CD4-positive, alpha-beta T cell (primary cell): ENCODE data around the gene NET1. TPM values are rescaled to one million over a fixed set of nuclear protein-coding genes. Genes with fewer than 3 reads are reported as not detected.

Experiments
- ATAC-seq: fragments of 200-7000 bp; cut with Tn5 transposase; one replicate; pipeline ENCODE4 v1.10.0; 2022; ENCODE audit warnings: mild to moderate bottlenecking; ENCODE audit not compliant: poor library complexity
- CTCF ChIA-PET: fragments of 350-600 bp; sonication (Branson Sonifier 250); formaldehyde crosslinking; loops from one replicate; lab custom pipeline; 2021; ENCODE audit warnings: antibody characterized with exemption, inconsistent platforms; lab: Charles Lee
- POLR2A ChIA-PET: fragments of 350-600 bp; sonication (Branson Sonifier 250); formaldehyde crosslinking; loops from one replicate; lab custom pipeline; 2021; ENCODE audit warnings: antibody characterized with exemption, inconsistent platforms; lab: Charles Lee
- DNase-seq, 14 experiments: peaks; one replicate each; pipeline ENCODE4 v3.0.0-alpha.2; 2013 to 2020; ENCODE audit warnings: mixed read lengths in 2 of 14
- H3K27ac ChIP-seq, 2 donors: one replicate each; pipeline versions ENCODE4 v1.5.1 to v1.7.0; 2013; ENCODE audit warnings: low read length in 2 of 2, low read depth in 1 of 2, mild to moderate bottlenecking in 1 of 2
- H3K27me3 ChIP-seq, 2 experiments: 1 replicate in 1 of 2; 2 replicates in 1 of 2; pipeline versions ENCODE4 v1.6.1 to v1.7.0; 2013; ENCODE audit warnings: low read length in 2 of 2, control low read depth in 1 of 2, mild to moderate bottlenecking in 1 of 2, moderate library complexity in 1 of 2; ENCODE audit not compliant: insufficient read depth in 2 of 2, control insufficient read depth in 1 of 2
- H3K36me3 ChIP-seq: one replicate; pipeline ENCODE4 v1.6.1; 2013; ENCODE audit warnings: low read length, control low read depth; ENCODE audit not compliant: insufficient read depth
- H3K4me1 ChIP-seq: one replicate; pipeline ENCODE4 v1.6.1; 2013; ENCODE audit warnings: low read length, control low read depth; ENCODE audit not compliant: insufficient read depth
- H3K4me3 ChIP-seq: one replicate; pipeline ENCODE4 v1.5.1; 2013; ENCODE audit warnings: mild to moderate bottlenecking, low read length, moderate library complexity
- H3K9me3 ChIP-seq, 2 experiments: 1 replicate in 1 of 2; 2 replicates in 1 of 2; pipeline versions ENCODE4 v1.6.1 to v1.7.0; 2013; ENCODE audit warnings: low read length in 2 of 2, mild to moderate bottlenecking in 2 of 2, control low read depth in 1 of 2, moderate library complexity in 1 of 2; ENCODE audit not compliant: control insufficient read depth in 1 of 2, insufficient read depth in 1 of 2
- H3K27ac Mint-ChIP-seq: one replicate; pipeline ENCODE4 v1.8.0; 2020; ENCODE audit warnings: mixed read lengths
- H3K27me3 Mint-ChIP-seq: one replicate; pipeline ENCODE4 v1.8.0; 2021; ENCODE audit warnings: mixed read lengths
- H3K36me3 Mint-ChIP-seq: one replicate; pipeline ENCODE4 v1.8.0; 2021; ENCODE audit warnings: low read depth, mixed read lengths
- H3K4me1 Mint-ChIP-seq: one replicate; pipeline ENCODE4 v1.8.0; 2021; ENCODE audit warnings: low read depth, mixed read lengths
- H3K4me3 Mint-ChIP-seq: one replicate; pipeline ENCODE4 v1.8.0; 2020; ENCODE audit warnings: mild to moderate bottlenecking, mixed read lengths
- H3K9me3 Mint-ChIP-seq: one replicate; pipeline ENCODE4 v1.8.0; 2020; ENCODE audit warnings: mixed read lengths
- CTCF ChIP-seq: fragments of 200-600 bp; IDR thresholded peaks from one replicate; pipeline ENCODE4 v1.8.0; 2022; ENCODE audit warnings: antibody characterized with exemption, mild to moderate bottlenecking
- intact Hi-C, 2 experiments: fragments of 100-400 bp; cut with DNase I in 1 of 2; cut with micrococcal nuclease in 1 of 2; formaldehyde crosslinking; loops; one replicate each; pipeline versions ENCODE4 v1.15.1 to v1.9.0; 2023 to 2025; cut with DNase I, micrococcal nuclease
- total RNA-seq, 174 experiments: library from RNA in 2 of 174; stranded (reverse) in 2 of 174; gene quantifications; one replicate each; pipeline ENCODE4 v1.2.3 and lab custom pipeline; 2021 to 2026

Gene NET1
- total RNA-seq, 2 experiments from 2014 or later: 29.0 to 30.5 TPM

- ChIA-PET POLR2A (no interaction called here), CTCF (interaction anchor here (1.1 to 1.5 kb wide), 3 partner anchors 9 to 575 kb away, joined by 4 to 6 read pairs (median 4); no protein-coding TSS in a partner anchor)
- H3K36me3 Mint-ChIP-seq: no peaks in the 10 kb centered on the region
- H3K27me3 Mint-ChIP-seq: no peaks in the 10 kb centered on the region
- H3K4me3 ChIP-seq: no peak overlapping the region
- no peaks in the 10 kb centered on the region for H3K4me1 ChIP-seq
- no peak overlapping the region for H3K27ac Mint-ChIP-seq
- H3K36me3 ChIP-seq: no peaks in the 10 kb centered on the region
- ATAC-seq (no peak), DNase-seq (no peak)
- TF ChIP-seq CTCF: no peak
- no peaks in the 10 kb centered on the region for H3K9me3 ChIP-seq
- H3K9me3 Mint-ChIP-seq: no peaks in the 10 kb centered on the region
- H3K27ac ChIP-seq: no peak overlapping the region
- no peaks in the 10 kb centered on the region for H3K4me1 Mint-ChIP-seq
- H3K4me3 Mint-ChIP-seq: no peak overlapping the region
- H3K27me3 ChIP-seq: no peaks in the 10 kb centered on the region
- intact Hi-C loops: no loop called here
Observed at GRCh38 chr10:5424751-5425150, 12.4 kb downstream of the NET1 start.

- no peak overlapping the region for H3K4me3 ChIP-seq
- H3K27me3 ChIP-seq: no peaks in the 10 kb centered on the region
- Mint-ChIP-seq H3K27ac (no peak overlapping the region), H3K36me3 (no peaks in the 10 kb centered on the region), H3K27me3 (no peaks in the 10 kb centered on the region), H3K4me1 (no peaks in the 10 kb centered on the region), H3K9me3 (no peaks in the 10 kb centered on the region), H3K4me3 (no peak overlapping the region)
- ATAC-seq (no peak), DNase-seq (no peak)
- TF ChIP-seq CTCF: no peak
- intact Hi-C loops: no loop called here
- H3K36me3 ChIP-seq: no peaks in the 10 kb centered on the region
- ChIA-PET CTCF (interaction anchor here (1.0 to 1.2 kb wide), 2 partner anchors 10 to 579 kb away, joined by 3 read pairs; no protein-coding TSS in a partner anchor), POLR2A (no interaction called here)
- no peaks in the 10 kb centered on the region for H3K4me1 ChIP-seq
- H3K27ac ChIP-seq: no peak overlapping the region
- H3K9me3 ChIP-seq: no peaks in the 10 kb centered on the region
Observed at GRCh38 chr10:5428133-5428532, 15.8 kb downstream of the NET1 start.

DNA sequence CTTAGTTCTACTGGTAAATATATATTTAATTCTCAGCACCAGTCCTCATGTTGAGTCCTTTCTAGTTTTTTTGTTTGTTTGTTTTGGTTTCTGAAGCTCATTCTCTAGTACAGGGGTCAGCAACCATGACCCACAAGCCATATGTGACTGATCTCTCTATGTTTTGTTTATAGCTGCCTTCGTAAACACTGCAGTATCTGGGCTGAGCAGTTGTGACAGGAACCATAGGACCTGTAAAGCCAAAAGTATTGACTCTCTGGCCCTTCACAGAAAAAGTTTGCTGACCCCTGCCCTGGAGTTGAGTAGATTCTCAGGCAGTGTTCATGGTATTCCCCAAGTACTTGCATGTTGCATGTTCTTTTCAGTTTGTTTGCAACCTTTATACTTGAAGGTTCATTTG lies 20.8 kb downstream of the NET1 start:
- no peak for TF ChIP-seq CTCF
- Histone ChIP-seq H3K4me1 (peaks cover 4% of the 10 kb centered on the region), H3K36me3 (no peaks in the 10 kb centered on the region), H3K27me3 (no peaks in the 10 kb centered on the region), H3K27ac (no peak overlapping the region), H3K9me3 (no peaks in the 10 kb centered on the region), H3K4me3 (no peak overlapping the region)
- Mint-ChIP-seq H3K27ac (no peak overlapping the region), H3K4me3 (no peak overlapping the region), H3K36me3 (no peaks in the 10 kb centered on the region), H3K27me3 (no peaks in the 10 kb centered on the region), H3K4me1 (peaks cover 15% of the 10 kb centered on the region), H3K9me3 (no peaks in the 10 kb centered on the region)
- CTCF ChIA-PET: interaction anchor here (1.0 to 4.2 kb wide), 6 partner anchors 8 to 618 kb away, joined by 3 to 28 read pairs (median 6); no protein-coding TSS in a partner anchor
- POLR2A ChIA-PET: no interaction called here
- no peak for ATAC-seq
- no peak for DNase-seq
- intact Hi-C loops: loop anchor here in 1 of 2 experiments (5.0 kb wide), 1 partner anchor 616 kb away; no protein-coding TSS in a partner anchor
